ENCODE results near the gene DOK4.

- TF ChIP-seq POLR2A (IDR thresholded peaks at IDR 0.05), result no peak
- no peak for TF ChIP-seq CTCF (IDR thresholded peaks at IDR 0.05)
Observed at GRCh38 chr16:57534881-57535658, 48.8 kb upstream of the DOK4 start.

All from heart left ventricle (tissue), 13 donors.